ENCODE results near the gene CACNA1C.

The CACNA1C gene

GRCh38 chr12:2108975-2109671 is 56.3 kb downstream of the CACNA1C start:
- Histone ChIP-seq H3K9ac (no peak overlapping the region), H3K4me3 (IDR thresholded peaks at IDR 0.05; ENCODE audit: insufficient read depth, low read depth, low read length) (no peak overlapping the region), H3K79me2 (ENCODE audit: insufficient read depth, low read depth) (no peaks in the 10 kb centered on the region), H2AFZ (ENCODE audit: low read depth) (no peak overlapping the region), H3K27ac (no peak overlapping the region), H4K20me1 (ENCODE audit: insufficient read depth) (no peaks in the 10 kb centered on the region), H3K36me3 (ENCODE audit: insufficient read depth) (no peaks in the 10 kb centered on the region), H3K4me2 (no peak overlapping the region), H3K27me3 (ENCODE audit: insufficient read depth, low read depth) (no peaks in the 10 kb centered on the region), H3K4me1 (ENCODE audit: low read depth, poor library complexity, severe bottlenecking) (no peaks in the 10 kb centered on the region)
- no peak for TF ChIP-seq CTCF (conservative IDR thresholded peaks at IDR 0.05; ENCODE audit: low read depth, low read length)

DNA sequence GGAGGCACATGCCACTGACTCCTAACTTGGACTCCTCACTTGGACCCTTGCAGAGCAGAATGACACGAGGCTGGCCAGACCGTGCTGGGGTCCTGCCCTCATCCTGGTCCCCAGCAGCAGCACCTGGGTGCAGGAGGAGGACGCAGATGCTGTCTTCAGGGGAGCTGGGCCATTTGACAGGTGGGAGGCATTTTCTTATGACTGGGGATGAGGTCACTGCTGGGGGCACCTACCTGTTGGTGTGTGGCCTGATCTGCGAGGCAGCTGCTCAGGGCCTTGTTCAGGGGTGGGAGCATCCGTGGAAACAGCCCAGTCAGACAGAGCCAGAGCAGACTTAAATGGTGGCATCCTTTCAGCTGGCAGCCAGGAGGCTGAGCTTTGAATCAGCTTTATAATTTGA is 57.3 kb downstream of the CACNA1C start:
- H3K9ac ChIP-seq = no peak overlapping the region
- no peak overlapping the region for H3K4me3 ChIP-seq (IDR thresholded peaks at IDR 0.05; ENCODE audit: insufficient read depth, low read depth, low read length)
- no peak for TF ChIP-seq CTCF (conservative IDR thresholded peaks at IDR 0.05; ENCODE audit: low read depth, low read length)
- no peaks in the 10 kb centered on the region for H3K79me2 ChIP-seq (ENCODE audit: insufficient read depth, low read depth)
- no peaks in the 10 kb centered on the region for H3K4me1 ChIP-seq (ENCODE audit: low read depth, poor library complexity, severe bottlenecking)
- H3K36me3 ChIP-seq (ENCODE audit: insufficient read depth) = no peaks in the 10 kb centered on the region
- H3K27ac ChIP-seq = no peak overlapping the region
- no peaks in the 10 kb centered on the region for H4K20me1 ChIP-seq (ENCODE audit: insufficient read depth)
- H2AFZ ChIP-seq (ENCODE audit: low read depth) = no peak overlapping the region
- H3K27me3 ChIP-seq (ENCODE audit: insufficient read depth, low read depth) = no peaks in the 10 kb centered on the region
- H3K4me2 ChIP-seq = no peak overlapping the region

DNA sequence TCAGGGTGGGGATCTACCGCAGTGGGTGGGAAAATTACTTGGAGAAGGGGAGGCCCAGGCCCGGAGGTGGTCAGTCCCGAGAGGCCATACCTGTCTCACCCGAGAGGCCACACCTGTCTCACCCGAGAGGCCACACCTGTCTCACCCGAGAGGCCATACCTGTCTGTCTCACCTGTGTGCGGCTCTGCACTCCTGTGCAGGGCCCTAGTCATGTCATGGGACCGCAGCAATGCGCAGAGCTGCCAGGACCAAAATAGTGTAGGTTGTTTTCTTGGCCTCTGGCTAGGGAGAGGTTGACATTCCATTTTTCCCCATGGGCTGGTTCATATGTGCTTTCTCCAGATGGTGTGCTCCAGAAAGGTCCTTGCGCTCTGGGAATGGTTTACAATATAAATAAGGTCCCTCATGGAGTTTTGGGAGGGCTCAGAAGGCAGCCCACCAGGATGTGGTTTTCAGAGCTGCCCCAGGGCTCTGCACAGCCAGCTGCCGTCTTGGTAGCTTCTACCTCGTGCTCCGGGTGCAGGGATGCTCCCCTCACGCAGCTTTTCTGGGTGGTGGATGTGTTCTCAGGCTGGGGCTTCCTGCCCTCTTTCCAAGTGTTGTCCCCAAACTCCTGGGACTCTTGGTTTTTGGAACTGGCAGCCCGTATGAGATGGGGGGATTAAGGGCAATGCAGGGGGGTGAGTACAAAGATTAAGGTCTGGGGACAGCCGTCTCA is 58.2 kb downstream of the CACNA1C start:
- H3K36me3 ChIP-seq (ENCODE audit: insufficient read depth) = no peaks in the 10 kb centered on the region
- TF ChIP-seq CTCF (conservative IDR thresholded peaks at IDR 0.05; ENCODE audit: low read depth, low read length) = no peak
- H3K9ac ChIP-seq = no peak overlapping the region
- H3K4me2 ChIP-seq = no peak overlapping the region
- H4K20me1 ChIP-seq (ENCODE audit: insufficient read depth) = no peaks in the 10 kb centered on the region
- H3K79me2 ChIP-seq (ENCODE audit: insufficient read depth, low read depth) = no peaks in the 10 kb centered on the region
- H2AFZ ChIP-seq (ENCODE audit: low read depth) = no peak overlapping the region
- H3K4me1 ChIP-seq (ENCODE audit: low read depth, poor library complexity, severe bottlenecking) = no peaks in the 10 kb centered on the region
- no peak overlapping the region for H3K27ac ChIP-seq
- H3K4me3 ChIP-seq (IDR thresholded peaks at IDR 0.05; ENCODE audit: insufficient read depth, low read depth, low read length) = no peak overlapping the region
- no peaks in the 10 kb centered on the region for H3K27me3 ChIP-seq (ENCODE audit: insufficient read depth, low read depth)

- Histone ChIP-seq H3K4me2 (no peak overlapping the region), H4K20me1 (ENCODE audit: insufficient read depth) (no peaks in the 10 kb centered on the region), H3K79me2 (ENCODE audit: insufficient read depth, low read depth) (no peaks in the 10 kb centered on the region), H3K9ac (no peak overlapping the region), H3K4me1 (ENCODE audit: low read depth, poor library complexity, severe bottlenecking) (no peaks in the 10 kb centered on the region), H2AFZ (ENCODE audit: low read depth) (no peak overlapping the region), H3K27ac (no peak overlapping the region), H3K4me3 (IDR thresholded peaks at IDR 0.05; ENCODE audit: insufficient read depth, low read depth, low read length) (no peak overlapping the region), H3K27me3 (ENCODE audit: insufficient read depth, low read depth) (no peaks in the 10 kb centered on the region), H3K36me3 (ENCODE audit: insufficient read depth) (no peaks in the 10 kb centered on the region)
- no peak for TF ChIP-seq CTCF (conservative IDR thresholded peaks at IDR 0.05; ENCODE audit: low read depth, low read length)
These were observed 59.0 kb downstream of the CACNA1C start for GRCh38 chr12:2111826-2112225.
